ENCODE measurements around the gene SLC9C2.

- no peak for TF ChIP-seq CTCF (IDR thresholded peaks at IDR 0.05)
- TF ChIP-seq POLR2AphosphoS5 (IDR thresholded peaks at IDR 0.05; ENCODE audit: low read depth, low read length): no peak
- no peak for TF ChIP-seq REST (IDR thresholded peaks at IDR 0.05; ENCODE audit: insufficient read depth in 1 of 2, low read depth in 2 of 2, low read length in 1 of 2)
Measured at GRCh38 chr1:173507205-173507846, 95.5 kb downstream of the SLC9C2 start.

Data from Panc1 (cell line).